OCI-M1 (cell line): ENCODE measurements around the gene EFHD2.
"Not testable (repeated sequence)": the region's sequence is repeated elsewhere in the genome, so short reads cannot be mapped to it uniquely, and the experiment has no call there.

Source experiments
- DNase-seq: peaks from one replicate; lab custom pipeline; 2025; lab: John Stamatoyannopoulos, UW

Gene EFHD2

GRCh38 chr1:15388201-15388880 is 21.3 kb upstream of the EFHD2 start:
- no peak for DNase-seq

GRCh38 chr1:15389828-15390227 is 19.9 kb upstream of the EFHD2 start:
- DNase-seq: not testable (repeated sequence)

- DNase-seq: no peak
Measured at GRCh38 chr1:15390667-15391066, 19.0 kb upstream of the EFHD2 start.

DNA sequence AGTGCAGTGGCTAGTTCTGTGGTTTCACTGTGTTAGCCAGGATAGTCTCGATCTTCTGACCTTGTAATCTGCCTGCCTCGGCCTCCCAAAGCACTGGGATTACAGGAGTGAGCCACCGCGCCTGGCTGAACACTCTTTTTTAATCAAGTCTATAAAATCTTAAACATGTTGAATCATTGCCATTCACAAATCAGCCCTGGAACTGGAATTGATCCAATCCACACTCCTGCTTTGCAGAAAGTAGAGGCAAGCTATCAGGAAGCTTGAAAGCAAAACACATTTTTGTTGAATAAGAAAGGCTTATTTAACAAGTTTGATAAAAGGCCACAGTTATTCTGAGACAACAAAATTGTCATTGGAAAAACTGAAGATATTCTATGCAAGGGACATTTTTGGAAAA is 18.3 kb upstream of the EFHD2 start:
- DNase-seq: no peak

- DNase-seq: no peak
Measured at GRCh38 chr1:15393475-15394257, 16.0 kb upstream of the EFHD2 start.

DNA sequence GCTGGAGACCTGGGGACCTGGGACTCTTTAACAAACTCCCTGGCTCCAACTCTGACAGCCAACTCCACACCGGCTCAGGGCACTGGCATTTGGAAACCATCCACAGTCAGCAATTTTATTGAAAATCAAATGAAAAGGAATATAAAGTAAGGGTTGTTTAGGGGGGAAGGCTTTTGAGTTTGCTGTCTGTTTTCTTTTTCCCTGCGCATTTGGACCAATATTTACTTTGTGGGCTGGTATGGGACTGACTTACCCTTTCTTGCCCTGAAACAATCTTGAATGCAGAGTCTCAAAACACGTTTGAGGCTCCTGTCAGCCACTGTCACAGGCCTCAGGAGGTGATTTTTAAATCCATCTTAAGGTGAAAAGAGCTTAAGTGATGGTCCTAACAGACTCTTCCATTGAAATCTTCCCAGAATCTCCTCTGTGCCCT is 15.4 kb upstream of the EFHD2 start:
- DNase-seq: no peak

- no peak for DNase-seq
Measured at GRCh38 chr1:15397236-15397635, 12.5 kb upstream of the EFHD2 start.

- DNase-seq: peak; percentile 21
Measured at GRCh38 chr1:15399710-15400109, 10.0 kb upstream of the EFHD2 start.

- DNase-seq: no peak
Measured at GRCh38 chr1:15400627-15401026, 9.1 kb upstream of the EFHD2 start.

DNA sequence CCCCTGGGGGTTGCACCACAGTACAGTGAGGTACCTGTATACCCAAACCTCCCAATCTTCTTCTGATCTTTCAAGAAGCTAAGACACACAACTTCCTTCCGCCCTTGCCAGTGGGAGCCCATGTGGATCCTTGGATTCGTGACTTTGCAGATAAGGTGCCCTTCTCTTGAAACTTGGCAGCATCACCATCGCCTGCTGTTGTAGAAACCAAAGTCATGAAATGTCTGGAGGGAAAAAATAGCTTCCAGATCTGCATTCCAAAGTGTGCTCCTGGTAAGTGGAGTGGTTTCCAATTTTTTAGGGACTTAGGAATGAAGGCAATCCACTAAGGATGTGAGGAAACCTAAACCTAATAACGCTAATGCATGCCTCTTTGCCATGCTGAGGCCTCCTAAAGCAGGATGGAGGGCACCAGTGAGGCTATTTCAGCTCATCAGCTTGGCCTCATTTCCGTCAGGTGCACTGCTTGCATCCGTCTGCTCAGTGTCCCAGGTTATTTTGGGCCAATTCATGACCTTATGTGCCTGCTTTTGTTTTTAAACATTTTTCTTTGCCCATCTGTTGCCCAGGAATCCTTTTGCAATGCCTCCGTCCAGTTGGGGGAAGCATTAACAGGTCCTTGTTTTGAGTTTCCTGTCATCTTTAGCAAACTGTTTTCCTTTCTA is 8.2 kb upstream of the EFHD2 start:
- no peak for DNase-seq

GRCh38 chr1:15402809-15403450 is 6.8 kb upstream of the EFHD2 start:
- no peak for DNase-seq

DNA sequence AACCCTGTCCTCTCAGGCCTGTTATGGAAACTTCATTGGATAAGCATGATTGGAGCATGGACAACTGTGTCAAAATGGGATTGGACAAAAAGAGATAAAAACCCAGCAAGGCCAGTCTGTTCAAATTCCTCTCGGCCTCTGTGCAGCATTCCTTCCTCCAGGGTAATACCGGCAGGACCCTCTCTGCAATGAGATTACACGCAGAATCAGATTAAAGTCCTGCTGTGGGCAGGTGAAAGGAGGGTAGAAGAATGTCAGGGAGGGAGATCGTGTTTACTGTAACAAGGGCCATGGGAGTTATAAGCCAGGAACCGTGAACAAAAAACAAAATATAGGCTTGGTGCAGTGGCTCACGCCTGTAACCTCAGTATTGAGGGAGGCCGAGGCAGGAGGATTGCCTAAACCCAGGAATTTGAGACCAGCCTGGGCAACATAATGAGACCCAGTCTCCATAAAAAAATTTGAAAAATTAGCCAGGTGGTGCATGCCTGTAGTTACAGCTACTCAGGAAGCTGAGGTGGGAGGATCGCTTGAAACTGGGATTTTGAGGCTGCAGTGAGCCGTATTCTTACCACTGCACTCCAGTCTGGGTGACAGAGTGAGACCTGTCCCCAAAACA is 5.6 kb upstream of the EFHD2 start:
- no peak for DNase-seq

- DNase-seq: no peak
Measured at GRCh38 chr1:15405106-15405850, 4.4 kb upstream of the EFHD2 start.

GRCh38 chr1:15406614-15407559 is 2.8 kb upstream of the EFHD2 start:
- no peak for DNase-seq

DNA sequence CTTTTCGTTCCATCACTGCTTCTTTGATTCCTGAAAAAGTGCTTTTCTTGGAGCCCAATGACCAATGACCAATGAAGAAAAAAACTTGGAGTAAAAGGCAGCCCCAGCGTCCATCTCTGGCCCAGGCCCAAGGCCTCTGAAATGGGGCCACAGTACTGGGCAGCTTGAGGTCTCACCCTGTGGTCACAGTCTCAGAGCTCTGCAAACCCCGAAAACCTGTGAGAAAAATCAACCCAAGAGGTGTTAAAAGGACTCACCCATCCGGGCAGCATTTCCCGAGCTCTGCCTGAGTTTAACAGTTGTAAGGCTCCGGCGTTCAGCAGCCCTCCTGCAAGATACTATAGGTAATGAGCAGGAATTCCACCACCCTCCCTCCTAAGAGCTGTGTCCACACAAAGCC is 2.1 kb upstream of the EFHD2 start:
- DNase-seq: no peak

DNA sequence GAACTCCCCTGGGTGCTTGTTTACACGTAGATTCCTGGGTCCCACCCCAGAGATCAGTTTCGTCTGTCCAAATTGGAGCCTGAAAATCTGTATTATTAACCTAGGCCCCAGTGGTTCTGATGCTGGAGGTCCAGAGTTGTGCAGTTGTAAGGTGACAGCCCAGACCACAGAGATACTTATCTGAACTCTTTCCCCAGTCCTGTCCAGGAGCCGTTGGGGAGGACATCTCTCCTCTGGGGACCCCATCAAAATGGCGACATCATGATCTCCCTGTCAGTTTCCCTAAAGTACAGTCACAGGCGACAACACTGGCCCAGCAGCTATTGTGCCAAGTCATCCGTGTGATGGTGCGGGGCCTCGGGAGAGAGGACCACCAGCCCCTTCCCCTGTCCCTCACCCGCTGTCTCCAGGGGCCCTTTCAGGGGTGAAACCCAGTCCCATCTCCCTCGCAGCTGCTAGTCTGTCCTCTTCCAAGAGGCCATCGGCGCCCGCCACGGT is 749 bp upstream of the EFHD2 start:
- DNase-seq: no peak

DNA sequence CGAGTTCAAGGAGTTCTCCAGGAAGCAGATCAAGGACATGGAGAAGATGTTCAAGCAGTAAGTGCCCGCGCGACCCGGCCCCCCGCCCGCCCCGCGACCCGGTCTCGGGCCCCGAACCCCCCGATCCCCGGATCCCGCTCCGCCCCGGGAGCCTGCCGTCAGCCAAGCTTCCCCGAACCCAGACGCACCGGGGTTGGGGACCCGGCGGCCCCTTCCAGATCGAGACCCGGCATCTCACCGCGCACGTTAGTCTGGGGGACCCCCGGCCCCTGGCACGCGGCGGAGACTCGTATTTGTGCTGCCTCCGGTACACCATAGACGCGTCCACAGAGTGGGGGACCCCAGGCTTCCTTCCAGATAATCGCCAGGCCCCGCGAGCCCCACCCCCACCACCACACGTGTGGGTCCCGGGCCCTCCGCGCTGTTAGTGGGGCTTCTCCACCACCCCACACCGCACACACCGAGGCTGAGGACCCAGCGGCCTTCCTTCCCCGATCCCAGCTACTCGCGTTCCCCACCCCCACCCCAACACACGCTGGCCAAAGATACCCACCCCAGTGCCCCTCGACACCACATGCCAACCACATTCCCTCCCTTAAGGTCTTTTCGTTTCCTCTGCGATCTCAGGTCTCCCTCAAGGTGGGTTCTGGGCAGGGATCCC is 665 bp downstream of the EFHD2 start:
- no peak for DNase-seq

- DNase-seq: no peak
Measured at GRCh38 chr1:15410884-15411245, 1.2 kb downstream of the EFHD2 start.

DNA sequence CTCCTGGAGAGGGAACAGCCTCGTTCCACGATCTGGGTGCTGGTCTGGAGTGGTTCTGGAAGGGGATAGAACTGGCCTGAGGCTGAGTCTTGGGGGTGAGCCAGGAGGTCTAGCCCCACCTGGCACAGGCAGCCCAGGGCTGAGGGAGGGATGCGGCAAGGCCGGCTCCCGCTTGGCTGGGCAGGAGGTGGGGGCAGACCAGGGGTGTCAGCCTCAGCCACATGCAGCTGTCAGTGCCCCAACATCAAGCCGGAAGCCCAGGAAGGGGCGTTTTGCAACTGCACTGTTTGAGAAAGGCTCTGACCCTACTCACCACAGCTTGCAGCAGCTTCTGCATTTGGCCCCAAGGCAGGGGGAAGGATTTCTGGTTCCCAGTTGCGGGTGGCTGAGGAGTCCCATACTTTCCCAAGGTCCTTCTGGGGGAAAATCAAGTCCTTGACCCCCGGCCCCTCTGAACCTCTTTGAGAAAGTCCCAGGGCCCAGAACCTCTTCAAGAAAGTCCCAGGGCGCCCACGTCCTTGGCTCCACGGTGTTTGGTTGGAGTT is 2.0 kb downstream of the EFHD2 start:
- no peak for DNase-seq
